HCEC 1CT (cell line): ENCODE results near the gene GJB5.

Experiments
- DNase-seq: peaks from one replicate; pipeline ENCODE4 v3.0.0-alpha.2; 2017

Gene GJB5

DNA sequence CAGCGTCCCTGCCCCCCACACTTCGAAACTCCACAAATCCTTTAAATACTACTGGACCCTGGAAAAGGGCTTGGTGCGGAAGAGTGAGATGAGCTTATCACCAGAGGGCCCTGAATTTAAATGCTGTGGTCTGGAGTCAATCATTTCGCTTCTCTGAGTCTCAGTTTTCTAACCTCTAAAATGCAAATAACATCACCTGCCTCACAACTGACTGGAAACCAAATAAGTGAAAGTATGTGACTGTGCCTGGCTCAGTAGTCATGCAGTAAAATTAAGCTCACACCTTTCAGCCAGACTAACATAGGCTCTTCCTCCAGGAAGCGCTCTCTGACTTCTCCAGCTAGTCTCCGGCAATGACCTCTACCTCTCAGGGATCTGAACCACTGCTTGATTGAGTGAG, 42.1 kb downstream of the GJB5 start:
- DNase-seq, result no peak

GRCh38 chr1:34800214-34800613, 45.4 kb downstream of the GJB5 start:
- DNase-seq, result no peak

- no peak for DNase-seq
Observed at GRCh38 chr1:34803770-34804169, 48.9 kb downstream of the GJB5 start.

- peak; percentile 7 for DNase-seq
Observed at GRCh38 chr1:34806396-34806795, 51.5 kb downstream of the GJB5 start.
